Lung (tissue), 12 donors: ENCODE results near the gene SLC66A3. TPM values are rescaled to one million over a fixed set of nuclear protein-coding genes. Genes with fewer than 3 reads are reported as not detected.

Experiments
- ATAC-seq: fragments of 200-7000 bp; cut with Tn5 transposase; one replicate; pipeline ENCODE4 v1.9.1; 2020; ENCODE audit warnings: moderate number of reproducible peaks; ENCODE audit not compliant: insufficient read depth, low FRiP score
- DNase-seq, 3 donors: peaks; one replicate each; pipeline ENCODE4 v3.0.0-alpha.2; 2013 to 2017
- H3K27ac ChIP-seq, 2 donors: one replicate each; pipeline ENCODE4 v1.5.1; 2013; ENCODE audit warnings: mild to moderate bottlenecking in 2 of 2, moderate library complexity in 2 of 2, control low read depth in 1 of 2, inconsistent platforms in 1 of 2, low read depth in 1 of 2, low read length in 1 of 2
- H3K27me3 ChIP-seq, 3 donors: one replicate each; pipeline ENCODE4 v1.5.1; 2013; ENCODE audit warnings: low read length in 2 of 3; ENCODE audit not compliant: control insufficient read depth in 3 of 3, insufficient read depth in 3 of 3
- H3K36me3 ChIP-seq, 4 donors: one replicate each; pipeline ENCODE4 v1.5.1; 2013; ENCODE audit warnings: low read length in 4 of 4, mild to moderate bottlenecking in 1 of 4, moderate library complexity in 1 of 4; ENCODE audit not compliant: control insufficient read depth in 4 of 4, insufficient read depth in 4 of 4
- H3K4me1 ChIP-seq, 5 donors: one replicate each; pipeline ENCODE4 v1.5.1; 2013; ENCODE audit warnings: low read length in 5 of 5, mild to moderate bottlenecking in 2 of 5, moderate library complexity in 1 of 5; ENCODE audit not compliant: control insufficient read depth in 5 of 5, insufficient read depth in 5 of 5
- H3K4me3 ChIP-seq: one replicate; pipeline ENCODE4 v1.5.1; 2013; ENCODE audit warnings: mild to moderate bottlenecking, control low read depth, moderate library complexity
- H3K9ac ChIP-seq, 2 donors: one replicate each; pipeline ENCODE4 v1.5.1; 2013; ENCODE audit warnings: low read length in 2 of 2, control low read depth in 1 of 2; ENCODE audit not compliant: insufficient read depth in 1 of 2
- H3K9me3 ChIP-seq, 4 donors: one replicate each; pipeline ENCODE4 v1.5.1; 2013; ENCODE audit warnings: low read length in 3 of 4, mild to moderate bottlenecking in 1 of 4, moderate library complexity in 1 of 4; ENCODE audit not compliant: control insufficient read depth in 4 of 4, insufficient read depth in 3 of 4
- CTCF ChIP-seq: IDR thresholded peaks from 2 replicates; pipeline ENCODE4 v1.5.1; 2012; ENCODE audit warnings: mild to moderate bottlenecking; ENCODE audit errors: control extremely low read depth, extremely low read depth
- WGBS, 2 donors: extraction: QIAGEN DNeasy Blood & Tissue Kit; methylation state at CpG; one replicate each; pipeline ENCODE4 v1.1.7; 2013; 5-methylcytosine and 5-hydroxymethylcytosine counted together
- polyA plus RNA-seq, 2 donors: library from polyadenylated mRNA; stranded (reverse); fragments of 200-250 nt; gene quantifications; one replicate each; pipeline ENCODE4 v1.2.1, GENCODE V29; 2013
- total RNA-seq, 2 donors: library from RNA; depleted of rRNA in 1 of 2; stranded (reverse); fragments of >200 nt in 1 of 2; gene quantifications; one replicate each; pipeline ENCODE4 v1.2.1, GENCODE V29; 2014 to 2021
- donor health status: control.
- donor health status: control.
- donor health status: Bipolar disorder and iron deficiency.
- donor health status: healthy.
- donor health status: DM: yes; HTN: yes; CAD: no.

Gene SLC66A3
- total and polyA plus RNA-seq, 4 donors = 17.6 to 27.4 (median 22.3) TPM

GRCh38 chr2:11121823-11122155 is 33.5 kb upstream of the SLC66A3 start:
- WGBS, 2 donors = 69 to 76% methylated on average over 7 of the region's 7 CpGs

GRCh38 chr2:11122380-11122779 is 32.9 kb upstream of the SLC66A3 start:
- Histone ChIP-seq H3K4me3 (no peak overlapping the region), H3K27ac (no peak overlapping the region), H3K4me1 (peaks cover 0 to 3% (median 0%) of the 10 kb centered on the region in 5 donors), H3K9ac (no peak overlapping the region), H3K27me3 (peaks cover 0 to 3% (median 0%) of the 10 kb centered on the region in 3 donors), H3K9me3 (peaks cover 0 to 1% (median 0%) of the 10 kb centered on the region in 4 donors), H3K36me3 (no peaks in the 10 kb centered on the region)
- no peak for ATAC-seq
- no peak for TF ChIP-seq CTCF
- DNase-seq = no peak
- WGBS, 2 donors = 81 to 83% methylated on average over 9 of the region's 9 CpGs

More at GRCh38 chr2:11121823-11122155, 33.5 kb upstream of the SLC66A3 start:
- Histone ChIP-seq H3K4me3 (no peak overlapping the region), H3K27ac (no peak overlapping the region), H3K4me1 (peaks cover 0 to 3% (median 0%) of the 10 kb centered on the region in 5 donors), H3K9me3 (peaks cover 0 to 1% (median 0%) of the 10 kb centered on the region in 4 donors), H3K9ac (no peak overlapping the region), H3K36me3 (no peaks in the 10 kb centered on the region), H3K27me3 (peaks cover 0 to 3% (median 0%) of the 10 kb centered on the region in 3 donors)
- DNase-seq (no peak), ATAC-seq (no peak)
- TF ChIP-seq CTCF = no peak

- ATAC-seq (no peak), DNase-seq (no peak)
- 88 to 90% methylated on average over 12 of the region's 12 CpGs for whole genome bisulfite sequencing, 2 donors
- H3K27me3 ChIP-seq = peaks cover 0 to 3% (median 0%) of the 10 kb centered on the region in 3 donors
- H3K4me1 ChIP-seq = peaks cover 0 to 3% (median 2%) of the 10 kb centered on the region in 5 donors
- H3K9me3 ChIP-seq = peaks cover 0 to 1% (median 0%) of the 10 kb centered on the region in 4 donors
- H3K36me3 ChIP-seq = no peaks in the 10 kb centered on the region
- no peak for TF ChIP-seq CTCF
- H3K27ac ChIP-seq = no peak overlapping the region
- H3K9ac ChIP-seq = no peak overlapping the region
- H3K4me3 ChIP-seq = no peak overlapping the region
Measured at GRCh38 chr2:11123001-11123809, 32.1 kb upstream of the SLC66A3 start.
